ENCODE data around the gene KCNH3. TPM values are rescaled to one million over a fixed set of nuclear protein-coding genes. Genes with fewer than 3 reads are reported as not detected.
A peak's percentile ranks its signal among the peaks of the same experiment; 100 is the strongest.

KCNH3 gene
- total RNA-seq, 2 experiments from 2014 or later: 1.9 to 2.3 TPM

DNA sequence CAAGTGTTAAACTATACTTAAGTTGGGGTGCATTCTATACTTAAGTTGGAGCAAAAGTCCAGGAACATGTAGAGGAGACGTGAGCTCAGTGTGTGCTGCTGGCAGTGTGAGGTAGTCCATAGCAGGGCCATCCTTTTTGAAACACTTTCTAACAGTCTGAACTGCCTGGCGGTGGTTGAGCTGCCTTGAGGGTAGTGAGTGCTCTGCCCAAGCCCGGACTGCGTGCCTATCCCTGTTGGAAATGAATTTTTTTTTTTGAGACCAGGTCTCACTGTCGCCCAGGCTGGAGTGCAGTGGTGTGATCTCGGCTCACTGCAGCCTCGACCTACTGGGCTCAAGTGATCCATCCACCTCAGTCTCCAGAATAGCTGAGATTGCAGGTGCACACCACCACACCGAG lies 14.1 kb downstream of the KCNH3 start:
- Mint-ChIP-seq H3K4me1 (peaks cover 14% of the 10 kb centered on the region), H3K27me3 (peaks cover 14% of the 10 kb centered on the region), H3K27ac (no peak overlapping the region), H3K36me3 (ENCODE audit: low read depth) (peaks cover 3% of the 10 kb centered on the region), H3K9me3 (no peaks in the 10 kb centered on the region), H3K4me3 (no peak overlapping the region)
- ChIA-PET POLR2A (interaction anchor here (0.5 kb wide), 1 partner anchor 1774 kb away, joined by 3 read pairs; no protein-coding TSS in a partner anchor), CTCF (interaction anchor here (0.8 to 2.3 kb wide), 7 partner anchors 12 to 195 kb away, joined by 3 to 8 read pairs (median 3); partner anchors contain the start of gene PRPF40B)
- no peak for DNase-seq

GRCh38 chr12:49553512-49554088 lies 14.8 kb downstream of the KCNH3 start:
- Mint-ChIP-seq H3K36me3 (ENCODE audit: low read depth) (peaks cover 7% of the 10 kb centered on the region), H3K4me1 (peaks cover 11% of the 10 kb centered on the region), H3K27me3 (peaks cover 9% of the 10 kb centered on the region), H3K9me3 (no peaks in the 10 kb centered on the region), H3K27ac (no peak overlapping the region), H3K4me3 (no peak overlapping the region)
- DNase-seq: peak; percentile 54
- ChIA-PET POLR2A (no interaction called here), CTCF (interaction anchor here (0.9 to 2.3 kb wide), 9 partner anchors 12 to 195 kb away, joined by 3 to 8 read pairs (median 4); partner anchors contain the start of genes MCRS1 and PRPF40B)

DNA sequence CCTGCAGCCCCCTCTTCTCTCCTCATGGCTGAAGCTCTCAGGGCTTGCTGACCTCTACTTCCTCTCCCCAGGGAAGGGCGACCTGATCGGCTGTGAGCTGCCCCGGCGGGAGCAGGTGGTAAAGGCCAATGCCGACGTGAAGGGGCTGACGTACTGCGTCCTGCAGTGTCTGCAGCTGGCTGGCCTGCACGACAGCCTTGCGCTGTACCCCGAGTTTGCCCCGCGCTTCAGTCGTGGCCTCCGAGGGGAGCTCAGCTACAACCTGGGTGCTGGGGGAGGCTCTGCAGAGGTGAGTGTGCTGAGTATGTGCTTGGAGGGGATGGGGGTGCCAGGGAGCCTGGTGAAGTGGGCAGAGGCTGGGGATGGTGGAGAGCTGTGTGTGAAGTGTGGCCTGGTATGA lies 15.4 kb downstream of the KCNH3 start:
- Mint-ChIP-seq H3K27ac (no peak overlapping the region), H3K9me3 (no peaks in the 10 kb centered on the region), H3K4me1 (peaks cover 9% of the 10 kb centered on the region), H3K4me3 (no peak overlapping the region), H3K36me3 (ENCODE audit: low read depth) (peaks cover 14% of the 10 kb centered on the region), H3K27me3 (peaks cover 9% of the 10 kb centered on the region)
- POLR2A ChIA-PET: no interaction called here
- DNase-seq: no peak
- CTCF ChIA-PET: interaction anchor here (0.9 to 2.3 kb wide), 7 partner anchors 12 to 196 kb away, joined by 3 to 8 read pairs (median 5); partner anchors contain the start of genes MCRS1 and PRPF40B

- H3K27ac Mint-ChIP-seq: no peak overlapping the region
- peaks cover 23% of the 10 kb centered on the region for H3K36me3 Mint-ChIP-seq (ENCODE audit: low read depth)
- peaks cover 15% of the 10 kb centered on the region for H3K4me1 Mint-ChIP-seq
- DNase-seq: no peak
- CTCF ChIA-PET: interaction anchor here (0.7 to 2.0 kb wide), 2 partner anchors 21 to 51 kb away, joined by 3 to 4 read pairs; no protein-coding TSS in a partner anchor
- H3K9me3 Mint-ChIP-seq: no peaks in the 10 kb centered on the region
- H3K27me3 Mint-ChIP-seq: peaks cover under 1% of the 10 kb centered on the region
- H3K4me3 Mint-ChIP-seq: no peak overlapping the region
- POLR2A ChIA-PET: no interaction called here
Measured at GRCh38 chr12:49555631-49556390, 17.0 kb downstream of the KCNH3 start.

DNA sequence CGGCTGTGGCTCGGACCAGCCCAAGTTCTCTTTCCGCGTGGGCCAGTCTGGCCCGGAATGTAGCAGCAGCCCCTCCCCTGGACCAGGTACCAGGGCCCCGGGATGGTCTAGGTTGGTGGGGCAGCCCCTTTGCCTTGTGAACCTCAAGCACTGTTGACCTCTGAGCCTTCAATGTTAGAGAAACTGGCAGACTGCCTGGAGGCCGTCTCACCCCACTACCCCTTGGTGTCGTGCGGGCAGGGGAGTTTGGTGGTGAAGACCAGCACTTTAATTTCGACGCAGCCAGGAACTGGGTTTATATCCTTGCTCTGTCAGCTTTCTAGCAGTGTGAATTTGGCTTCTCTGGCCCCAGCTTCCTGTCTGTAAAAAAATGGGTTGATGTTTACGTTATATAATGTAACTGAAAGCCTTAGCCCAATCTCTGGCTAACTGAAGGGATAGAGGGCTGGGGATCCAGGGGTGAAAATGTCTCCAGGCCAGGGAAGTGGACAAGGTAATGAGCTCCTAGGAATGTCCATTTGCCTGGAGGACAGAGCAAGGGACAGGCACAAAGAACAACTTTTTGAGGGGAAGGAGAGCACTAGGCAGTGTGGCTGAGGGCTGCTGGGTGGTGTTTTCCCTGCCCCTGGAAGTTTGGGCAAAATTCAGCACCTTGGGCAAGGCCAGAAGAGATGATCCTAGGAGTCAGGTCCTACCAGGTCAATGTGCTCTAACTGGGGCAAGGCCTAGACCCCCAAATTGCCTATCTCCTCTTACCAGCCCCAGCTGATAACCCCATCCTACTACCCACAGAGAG lies 17.8 kb downstream of the KCNH3 start:
- H3K4me1 Mint-ChIP-seq: peaks cover 22% of the 10 kb centered on the region
- no peak overlapping the region for H3K4me3 Mint-ChIP-seq
- no peaks in the 10 kb centered on the region for H3K27me3 Mint-ChIP-seq
- no peaks in the 10 kb centered on the region for H3K9me3 Mint-ChIP-seq
- H3K36me3 Mint-ChIP-seq (ENCODE audit: low read depth): peaks cover 24% of the 10 kb centered on the region
- H3K27ac Mint-ChIP-seq: peak overlapping the region; percentile 68
- ChIA-PET POLR2A (no interaction called here), CTCF (interaction anchor here (0.5 to 1.1 kb wide), 2 partner anchors 198 to 249 kb away, joined by 3 to 4 read pairs; no protein-coding TSS in a partner anchor)
- no peak for DNase-seq

DNA sequence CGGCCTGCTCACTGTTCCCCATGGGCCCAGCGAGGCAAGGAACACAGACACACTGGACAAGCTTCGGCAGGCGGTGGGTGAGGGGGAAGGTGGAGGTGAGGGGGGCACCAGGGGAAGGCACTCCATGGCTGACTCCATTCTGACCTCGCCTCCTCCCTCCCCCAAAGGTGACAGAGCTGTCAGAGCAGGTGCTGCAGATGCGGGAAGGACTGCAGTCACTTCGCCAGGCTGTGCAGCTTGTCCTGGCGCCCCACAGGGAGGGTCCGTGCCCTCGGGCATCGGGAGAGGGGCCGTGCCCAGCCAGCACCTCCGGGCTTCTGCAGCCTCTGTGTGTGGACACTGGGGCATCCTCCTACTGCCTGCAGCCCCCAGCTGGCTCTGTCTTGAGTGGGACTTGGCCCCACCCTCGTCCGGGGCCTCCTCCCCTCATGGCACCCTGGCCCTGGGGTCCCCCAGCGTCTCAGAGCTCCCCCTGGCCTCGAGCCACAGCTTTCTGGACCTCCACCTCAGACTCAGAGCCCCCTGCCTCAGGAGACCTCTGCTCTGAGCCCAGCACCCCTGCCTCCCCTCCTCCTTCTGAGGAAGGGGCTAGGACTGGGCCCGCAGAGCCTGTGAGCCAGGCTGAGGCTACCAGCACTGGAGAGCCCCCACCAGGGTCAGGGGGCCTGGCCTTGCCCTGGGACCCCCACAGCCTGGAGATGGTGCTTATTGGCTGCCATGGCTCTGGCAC lies 18.5 kb downstream of the KCNH3 start:
- DNase-seq: no peak
- Mint-ChIP-seq H3K27me3 (no peaks in the 10 kb centered on the region), H3K27ac (no peak overlapping the region), H3K4me3 (no peak overlapping the region), H3K36me3 (ENCODE audit: low read depth) (peaks cover 30% of the 10 kb centered on the region), H3K4me1 (peaks cover 26% of the 10 kb centered on the region), H3K9me3 (no peaks in the 10 kb centered on the region)
- ChIA-PET POLR2A (no interaction called here), CTCF (interaction anchor here (0.5 to 1.1 kb wide), 2 partner anchors 199 to 250 kb away, joined by 3 to 4 read pairs; no protein-coding TSS in a partner anchor)

DNA sequence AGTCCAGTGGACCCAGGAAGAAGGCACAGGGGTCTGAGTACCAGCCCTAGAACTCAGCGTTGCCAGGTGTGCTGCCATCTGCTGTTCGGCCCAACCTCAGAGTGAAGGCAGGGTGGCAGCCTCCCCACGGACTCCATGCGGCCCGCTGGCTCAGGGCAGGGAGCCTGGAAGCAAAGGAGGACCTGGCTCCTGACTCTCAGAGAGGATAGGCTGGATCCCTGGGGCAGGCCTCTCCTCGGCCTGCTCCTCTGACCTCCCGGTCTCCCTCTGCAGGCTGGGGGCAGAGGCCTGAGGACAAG lies 19.0 kb downstream of the KCNH3 start:
- DNase-seq: no peak
- POLR2A ChIA-PET: interaction anchor here (0.7 kb wide), 1 partner anchor 153 kb away, joined by 4 read pairs; no protein-coding TSS in a partner anchor
- CTCF ChIA-PET: interaction anchor here (0.7 kb wide), 1 partner anchor 9 kb away, joined by 3 read pairs; no protein-coding TSS in a partner anchor
- Mint-ChIP-seq H3K36me3 (ENCODE audit: low read depth) (peaks cover 35% of the 10 kb centered on the region), H3K27ac (no peak overlapping the region), H3K4me3 (no peak overlapping the region), H3K27me3 (no peaks in the 10 kb centered on the region), H3K9me3 (no peaks in the 10 kb centered on the region), H3K4me1 (peaks cover 28% of the 10 kb centered on the region)

- Mint-ChIP-seq H3K27ac (no peak overlapping the region), H3K36me3 (ENCODE audit: low read depth) (peaks cover 39% of the 10 kb centered on the region), H3K4me1 (peaks cover 34% of the 10 kb centered on the region), H3K4me3 (no peak overlapping the region), H3K27me3 (no peaks in the 10 kb centered on the region), H3K9me3 (no peaks in the 10 kb centered on the region)
- no peak for DNase-seq
- ChIA-PET POLR2A (interaction anchor here (0.7 kb wide), 1 partner anchor 153 kb away, joined by 4 read pairs; no protein-coding TSS in a partner anchor), CTCF (interaction anchor here (0.7 kb wide), 1 partner anchor 8 kb away, joined by 3 read pairs; no protein-coding TSS in a partner anchor)
Measured at GRCh38 chr12:49558526-49558925, 19.7 kb downstream of the KCNH3 start.

GRCh38 chr12:49559011-49559675 lies 20.3 kb downstream of the KCNH3 start:
- CTCF ChIA-PET: interaction anchor here (0.5 kb wide), 1 partner anchor 45 kb away, joined by 3 read pairs; no protein-coding TSS in a partner anchor
- no peaks in the 10 kb centered on the region for H3K9me3 Mint-ChIP-seq
- H3K27ac Mint-ChIP-seq: no peak overlapping the region
- H3K4me1 Mint-ChIP-seq: peaks cover 39% of the 10 kb centered on the region
- H3K27me3 Mint-ChIP-seq: no peaks in the 10 kb centered on the region
- no peak for DNase-seq
- peaks cover 45% of the 10 kb centered on the region for H3K36me3 Mint-ChIP-seq (ENCODE audit: low read depth)
- H3K4me3 Mint-ChIP-seq: no peak overlapping the region
- POLR2A ChIA-PET: no interaction called here

DNA sequence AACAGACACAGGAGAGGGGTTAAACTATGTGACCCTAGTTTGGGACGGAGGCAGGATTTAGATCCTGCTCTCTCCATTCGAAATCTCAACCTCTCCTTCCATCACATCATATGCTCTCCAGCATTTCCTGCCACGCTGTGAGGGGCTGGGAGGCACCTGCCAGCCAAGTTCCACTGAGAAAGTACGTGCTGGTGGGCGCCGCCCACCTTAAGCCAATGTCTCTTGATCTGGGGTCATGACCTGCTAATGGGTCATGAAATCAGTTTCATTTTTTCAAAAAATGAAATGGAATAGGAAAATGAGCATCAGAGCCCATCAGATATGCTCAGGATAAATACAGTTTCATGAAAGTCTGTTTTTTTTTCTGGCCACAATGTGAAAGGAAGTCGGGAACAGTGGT lies 21.9 kb downstream of the KCNH3 start:
- peaks cover 59% of the 10 kb centered on the region for H3K36me3 Mint-ChIP-seq (ENCODE audit: low read depth)
- peak overlapping the region; percentile 48 for H3K27ac Mint-ChIP-seq
- peaks cover 54% of the 10 kb centered on the region for H3K4me1 Mint-ChIP-seq
- CTCF ChIA-PET: interaction anchor here (1.1 kb wide), 1 partner anchor 8 kb away, joined by 3 read pairs; no protein-coding TSS in a partner anchor
- H3K9me3 Mint-ChIP-seq: no peaks in the 10 kb centered on the region
- H3K27me3 Mint-ChIP-seq: no peaks in the 10 kb centered on the region
- no peak overlapping the region for H3K4me3 Mint-ChIP-seq
- POLR2A ChIA-PET: no interaction called here
- no peak for DNase-seq

DNA sequence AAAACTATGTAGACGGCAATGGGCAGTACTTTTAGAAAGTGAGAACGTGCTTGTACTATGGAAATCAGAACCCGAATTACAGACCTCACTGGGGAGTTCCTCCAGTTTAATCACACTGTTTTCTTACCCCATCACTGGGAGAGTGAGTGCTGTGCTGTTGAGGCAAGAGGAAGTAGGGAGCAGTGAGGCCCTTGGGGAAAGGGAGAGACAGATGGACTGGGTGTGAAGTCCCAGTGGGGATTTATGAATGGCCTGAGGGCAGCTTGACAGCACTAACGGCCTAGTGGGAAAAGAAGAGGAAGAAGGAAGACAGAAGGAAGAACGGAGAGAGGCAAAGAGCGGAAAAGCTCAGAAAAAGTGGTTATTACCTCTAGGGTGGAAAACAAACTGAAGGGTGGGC lies 23.4 kb downstream of the KCNH3 start:
- CTCF ChIA-PET: interaction anchor here (1.4 kb wide), 1 partner anchor 265 kb away, joined by 4 read pairs; no protein-coding TSS in a partner anchor
- no peaks in the 10 kb centered on the region for H3K9me3 Mint-ChIP-seq
- POLR2A ChIA-PET: no interaction called here
- peaks cover 56% of the 10 kb centered on the region for H3K36me3 Mint-ChIP-seq (ENCODE audit: low read depth)
- H3K27me3 Mint-ChIP-seq: no peaks in the 10 kb centered on the region
- no peak overlapping the region for H3K4me3 Mint-ChIP-seq
- DNase-seq: no peak
- peaks cover 63% of the 10 kb centered on the region for H3K4me1 Mint-ChIP-seq
- no peak overlapping the region for H3K27ac Mint-ChIP-seq

All from activated CD4-positive, alpha-beta T cell treated with anti-CD3 and anti-CD28 coated beads, Interleukin-2, amount 10 ng/mL, durations not matched to agents 7 days and 5 days (primary cell).